Trophoblast cell (in vitro differentiated cells and primary cell): ENCODE measurements around the gene CPA2.
"Not testable (repeated sequence)": the region's sequence is repeated elsewhere in the genome, so short reads cannot be mapped to it uniquely, and the experiment has no call there.

ENCODE experiments used
- DNase-seq, 2 donors: peaks; one replicate each; pipeline ENCODE4 v3.0.0-alpha.2; 2016
- H2AFZ ChIP-seq: 2 replicates; pipeline ENCODE4 v1.6.1; 2013; ENCODE audit warnings: low read length, moderate library complexity, mild to moderate bottlenecking; ENCODE audit not compliant: insufficient read depth, poor library complexity
- H2AK5ac ChIP-seq: 2 replicates; pipeline ENCODE4 v1.6.1; 2013; ENCODE audit warnings: mild to moderate bottlenecking, low read length
- H2BK120ac ChIP-seq: 2 replicates; pipeline ENCODE4 v1.6.1; 2013; ENCODE audit warnings: low read length, mild to moderate bottlenecking, moderate library complexity; ENCODE audit not compliant: insufficient read depth, poor library complexity
- H2BK12ac ChIP-seq: 2 replicates; pipeline ENCODE4 v1.6.1; 2013; ENCODE audit warnings: mild to moderate bottlenecking, low read length, moderate library complexity
- H2BK5ac ChIP-seq: 2 replicates; pipeline ENCODE4 v1.6.1; 2013; ENCODE audit warnings: low read length, low read depth, moderate library complexity, mild to moderate bottlenecking; ENCODE audit not compliant: poor library complexity
- H3K14ac ChIP-seq: 2 replicates; pipeline ENCODE4 v1.6.1; 2013; ENCODE audit warnings: mild to moderate bottlenecking, low read length
- H3K18ac ChIP-seq: 2 replicates; pipeline ENCODE4 v1.6.1; 2013; ENCODE audit warnings: mild to moderate bottlenecking, low read length
- H3K23ac ChIP-seq: 2 replicates; pipeline ENCODE4 v1.6.1; 2013; ENCODE audit warnings: low read length
- H3K27ac ChIP-seq: 2 replicates; pipeline ENCODE4 v1.5.1; 2013; ENCODE audit warnings: low read depth, mild to moderate bottlenecking, inconsistent platforms, low read length, moderate library complexity
- H3K27me3 ChIP-seq: 2 replicates; pipeline ENCODE4 v1.6.1; 2013; ENCODE audit warnings: inconsistent platforms, mild to moderate bottlenecking, low read length, moderate library complexity; ENCODE audit not compliant: insufficient read depth
- H3K36me3 ChIP-seq, 2 experiments: 1 replicate in 1 of 2; 2 replicates in 1 of 2; pipeline ENCODE4 v1.6.1; 2013; ENCODE audit warnings: low read length in 2 of 2, mild to moderate bottlenecking in 2 of 2, moderate library complexity in 1 of 2; ENCODE audit not compliant: insufficient read depth in 2 of 2, control insufficient read depth in 1 of 2
- H3K4ac ChIP-seq: 2 replicates; pipeline ENCODE4 v1.6.1; 2013; ENCODE audit warnings: low read depth, mild to moderate bottlenecking, low read length, moderate library complexity
- H3K4me1 ChIP-seq, 2 experiments: 1 replicate in 1 of 2; 2 replicates in 1 of 2; pipeline ENCODE4 v1.6.1; 2013; ENCODE audit warnings: low read length in 2 of 2, mild to moderate bottlenecking in 2 of 2, moderate library complexity in 1 of 2; ENCODE audit not compliant: insufficient read depth in 2 of 2, control insufficient read depth in 1 of 2
- H3K4me2 ChIP-seq: 2 replicates; pipeline ENCODE4 v1.6.1; 2013; ENCODE audit warnings: inconsistent platforms, mild to moderate bottlenecking, low read length, moderate library complexity
- H3K4me3 ChIP-seq: 2 replicates; pipeline ENCODE4 v1.5.1; 2013; ENCODE audit warnings: mild to moderate bottlenecking, low read depth, low read length, inconsistent platforms
- H3K79me1 ChIP-seq: one replicate; pipeline ENCODE4 v1.6.1; 2013; ENCODE audit warnings: low read length
- H3K79me2 ChIP-seq: 2 replicates; pipeline ENCODE4 v1.6.1; 2013; ENCODE audit warnings: low read length, mild to moderate bottlenecking; ENCODE audit not compliant: control insufficient read depth, insufficient read depth, poor library complexity
- H3K9ac ChIP-seq: 2 replicates; pipeline ENCODE4 v1.6.1; 2013; ENCODE audit warnings: mild to moderate bottlenecking, low read length
- H3K9me3 ChIP-seq: 2 replicates; pipeline ENCODE4 v1.6.1; 2013; ENCODE audit warnings: low read depth, mild to moderate bottlenecking, control low read depth, inconsistent platforms, low read length; ENCODE audit not compliant: insufficient read depth
- H4K12ac ChIP-seq: 2 replicates; pipeline ENCODE4 v1.6.1; 2013; ENCODE audit warnings: low read depth, mild to moderate bottlenecking, low read length, moderate library complexity
- H4K8ac ChIP-seq: 2 replicates; pipeline ENCODE4 v1.6.1; 2013; ENCODE audit warnings: low read depth, mild to moderate bottlenecking, low read length, moderate library complexity
- H4K91ac ChIP-seq: one replicate; pipeline ENCODE4 v1.6.1; 2013; ENCODE audit warnings: low read depth, mild to moderate bottlenecking, low read length, moderate library complexity
- WGBS: extraction: QIAGEN DNeasy Blood & Tissue Kit; methylation state at CpG from one replicate; pipeline ENCODE4 v1.1.7; 2013; ENCODE audit warnings: missing lambda C conversion rate; ENCODE audit not compliant: insufficient read length, insufficient coverage; ENCODE audit errors: extremely low coverage; 5-methylcytosine and 5-hydroxymethylcytosine counted together

The CPA2 gene

DNA sequence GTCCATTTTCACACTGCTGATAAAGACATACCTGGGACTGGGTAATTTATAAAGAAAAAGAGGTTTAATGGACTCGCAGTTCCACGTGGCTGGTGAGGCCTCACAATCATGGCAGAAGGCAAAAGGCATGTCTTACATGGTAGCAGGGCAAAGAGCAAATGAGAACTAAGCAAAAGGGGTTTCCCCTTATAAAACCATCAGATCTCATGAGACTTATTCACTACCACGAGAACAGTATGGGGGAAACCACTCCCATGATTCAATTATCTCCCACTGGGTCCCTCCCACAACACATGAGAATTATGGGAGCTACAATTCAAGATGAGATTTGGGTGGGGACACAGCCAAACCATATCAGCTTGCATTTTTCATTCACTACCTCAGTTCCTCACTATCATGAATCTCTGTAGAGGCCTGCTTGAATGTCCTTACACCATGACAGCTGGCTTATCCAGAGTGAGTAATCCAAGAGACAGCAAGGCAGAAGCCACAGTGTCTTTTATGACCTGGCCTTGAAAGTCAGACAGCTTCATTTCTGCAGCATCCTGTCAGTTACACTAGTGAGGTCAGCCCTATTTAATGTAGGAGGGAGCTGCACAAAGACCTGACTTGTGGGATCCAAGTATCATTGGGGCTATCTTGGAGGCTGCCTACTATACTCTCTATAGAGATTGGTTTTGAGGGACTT lies 55.0 kb downstream of the CPA2 start:
- not testable (repeated sequence) for H2BK120ac ChIP-seq, H3K27ac ChIP-seq, DNase-seq, H3K23ac ChIP-seq, H3K79me1 ChIP-seq, H3K18ac ChIP-seq, H2AFZ ChIP-seq, H3K4me3 ChIP-seq, H3K9me3 ChIP-seq, H3K14ac ChIP-seq, H3K4ac ChIP-seq, H4K91ac ChIP-seq, H3K79me2 ChIP-seq, H3K27me3 ChIP-seq, H2BK5ac ChIP-seq, H4K8ac ChIP-seq, H3K36me3 ChIP-seq, H3K4me2 ChIP-seq, H3K9ac ChIP-seq, H4K12ac ChIP-seq, H2AK5ac ChIP-seq
- no CpG with 5 or more reads among the region's 3 CpGs for WGBS
- H3K4me1 ChIP-seq = peaks cover 15 to 16% of the 10 kb centered on the region in 2 experiments
- peak overlapping the region; percentile 1 for H2BK12ac ChIP-seq

DNA sequence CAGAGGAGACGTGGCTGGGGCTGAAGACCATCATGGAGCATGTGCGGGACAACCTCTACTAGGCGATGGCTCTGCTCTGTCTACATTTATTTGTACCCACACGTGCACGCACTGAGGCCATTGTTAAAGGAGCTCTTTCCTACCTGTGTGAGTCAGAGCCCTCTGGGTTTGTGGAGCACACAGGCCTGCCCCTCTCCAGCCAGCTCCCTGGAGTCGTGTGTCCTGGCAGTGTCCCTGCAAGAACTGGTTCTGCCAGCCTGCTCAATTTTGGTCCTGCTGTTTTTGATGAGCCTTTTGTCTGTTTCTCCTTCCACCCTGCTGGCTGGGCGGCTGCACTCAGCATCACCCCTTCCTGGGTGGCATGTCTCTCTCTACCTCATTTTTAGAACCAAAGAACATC lies 56.0 kb downstream of the CPA2 start:
- Histone ChIP-seq H2BK120ac (no peak overlapping the region), H3K4me2 (no peak overlapping the region), H3K79me1 (peaks cover 9% of the 10 kb centered on the region), H3K9ac (no peak overlapping the region), H2AFZ (no peak overlapping the region), H3K4me1 (peaks cover 15 to 16% of the 10 kb centered on the region in 2 experiments), H3K36me3 (no peaks in the 10 kb centered on the region), H4K91ac (peak overlapping the region; percentile 11), H2BK5ac (no peak overlapping the region), H2BK12ac (peak overlapping the region; percentile 76), H3K4me3 (no peak overlapping the region), H2AK5ac (peak overlapping the region; percentile 24), H3K27ac (no peak overlapping the region), H3K14ac (peak overlapping the region; percentile 62), H4K8ac (peak overlapping the region; percentile 35), H3K18ac (no peak overlapping the region), H3K27me3 (no peaks in the 10 kb centered on the region), H3K79me2 (no peaks in the 10 kb centered on the region), H3K9me3 (no peaks in the 10 kb centered on the region), H3K4ac (no peak overlapping the region), H3K23ac (no peak overlapping the region), H4K12ac (no peak overlapping the region)
- peak; percentile 4 to 30 for DNase-seq
- WGBS = no CpG with 5 or more reads among the region's 7 CpGs

DNA sequence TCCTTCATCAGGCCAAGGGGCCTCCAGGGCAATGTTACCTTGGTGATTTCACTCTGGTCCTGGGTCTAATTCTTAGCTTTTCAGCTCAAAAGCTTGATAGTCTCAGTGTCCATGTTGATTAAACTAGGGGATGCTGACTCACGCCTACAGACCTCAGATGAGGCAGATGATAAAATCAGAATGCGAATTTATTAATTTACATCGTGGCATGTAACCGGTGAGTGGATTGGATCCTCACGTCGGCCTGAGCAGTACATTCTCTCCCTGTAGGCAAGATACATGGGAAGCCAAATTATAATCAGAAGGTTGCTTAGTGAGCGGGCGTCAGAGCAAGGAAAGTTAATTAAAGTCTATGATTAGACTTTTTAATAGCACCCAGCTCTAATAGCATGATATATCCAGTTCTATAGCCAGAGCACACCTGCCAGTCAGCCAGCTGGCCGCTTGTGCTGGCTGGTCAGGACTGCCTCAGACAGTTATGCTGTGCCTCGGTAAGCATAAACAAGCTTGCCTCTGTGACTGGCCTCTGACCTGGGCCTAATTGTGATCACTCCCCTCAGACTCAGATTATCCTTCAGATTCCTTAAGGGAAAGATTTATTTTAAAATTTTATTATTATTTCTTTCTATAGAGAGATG lies 57.8 kb downstream of the CPA2 start:
- H4K12ac ChIP-seq = no peak overlapping the region
- no peak overlapping the region for H3K9ac ChIP-seq
- H3K9me3 ChIP-seq = no peaks in the 10 kb centered on the region
- H3K23ac ChIP-seq = no peak overlapping the region
- H3K36me3 ChIP-seq = no peaks in the 10 kb centered on the region
- no peak overlapping the region for H3K4ac ChIP-seq
- no CpG with 5 or more reads among the region's 10 CpGs for WGBS
- H3K14ac ChIP-seq = no peak overlapping the region
- H3K79me1 ChIP-seq = peaks cover 9% of the 10 kb centered on the region
- H2BK5ac ChIP-seq = no peak overlapping the region
- no peak overlapping the region for H3K4me3 ChIP-seq
- peak overlapping the region; percentile 40 for H2AK5ac ChIP-seq
- peak overlapping the region; percentile 74 for H2BK12ac ChIP-seq
- no peak overlapping the region for H3K4me2 ChIP-seq
- H3K27ac ChIP-seq = no peak overlapping the region
- no peak overlapping the region for H3K18ac ChIP-seq
- peak overlapping the region; percentile 43 for H2BK120ac ChIP-seq
- peaks cover 15 to 16% of the 10 kb centered on the region in 2 experiments for H3K4me1 ChIP-seq
- no peaks in the 10 kb centered on the region for H3K79me2 ChIP-seq
- peak overlapping the region; percentile 72 for H4K91ac ChIP-seq
- no peaks in the 10 kb centered on the region for H3K27me3 ChIP-seq
- no peak overlapping the region for H2AFZ ChIP-seq
- no peak for DNase-seq
- H4K8ac ChIP-seq = no peak overlapping the region

DNA sequence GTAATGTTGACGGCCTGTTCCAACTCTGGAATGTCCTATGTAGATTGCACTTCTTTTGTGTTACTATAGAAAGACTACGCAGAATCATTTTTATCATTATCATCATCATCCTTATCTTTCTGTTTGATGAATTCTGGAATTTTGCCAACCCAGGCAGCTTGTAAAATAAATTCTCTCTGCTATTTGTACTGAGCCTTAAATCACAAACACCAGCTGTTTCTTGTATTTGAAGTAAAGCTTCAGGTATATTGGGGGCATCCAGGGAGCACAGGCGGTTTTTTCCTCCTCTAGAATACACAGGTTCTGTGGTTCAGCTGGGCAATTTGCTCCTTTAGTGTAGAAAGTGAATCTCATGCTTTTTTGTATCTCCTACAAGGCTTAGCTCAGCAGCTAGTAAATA lies 63.0 kb downstream of the CPA2 start:
- H3K79me1 ChIP-seq = no peaks in the 10 kb centered on the region
- H3K27me3 ChIP-seq = no peaks in the 10 kb centered on the region
- no peak overlapping the region for H4K8ac ChIP-seq
- H2BK120ac ChIP-seq = no peak overlapping the region
- H2BK5ac ChIP-seq = no peak overlapping the region
- no peak overlapping the region for H3K27ac ChIP-seq
- no peak overlapping the region for H2AK5ac ChIP-seq
- no peaks in the 10 kb centered on the region for H3K4me1 ChIP-seq
- no peaks in the 10 kb centered on the region for H3K79me2 ChIP-seq
- no peak overlapping the region for H3K4me3 ChIP-seq
- no peak overlapping the region for H4K12ac ChIP-seq
- H3K14ac ChIP-seq = no peak overlapping the region
- no peak for DNase-seq
- H3K4me2 ChIP-seq = no peak overlapping the region
- no peak overlapping the region for H3K4ac ChIP-seq
- no peaks in the 10 kb centered on the region for H3K36me3 ChIP-seq
- no peak overlapping the region for H3K9ac ChIP-seq
- no peaks in the 10 kb centered on the region for H3K9me3 ChIP-seq
- no peak overlapping the region for H3K18ac ChIP-seq
- no peak overlapping the region for H2BK12ac ChIP-seq
- no peak overlapping the region for H2AFZ ChIP-seq
- no peak overlapping the region for H4K91ac ChIP-seq
- no peak overlapping the region for H3K23ac ChIP-seq
- WGBS = no CpG with 5 or more reads among the region's 3 CpGs
